GM23338 (cell line): ENCODE data around the gene PARL. TPM values are rescaled to one million over a fixed set of nuclear protein-coding genes. Genes with fewer than 3 reads are reported as not detected.

Source experiments
- ATAC-seq: fragments of 200-7000 bp; cut with Tn5 transposase; 3 replicates; pipeline ENCODE4 v1.9.1; 2020
- DNase-seq: peaks from one replicate; pipeline ENCODE4 v3.0.0-alpha.2; 2015; ENCODE audit warnings: low spot score
- H2AFZ ChIP-seq: fragments of 200-600 bp; sonication (generic); 2 replicates; pipeline ENCODE4 v1.8.0; 2016; ENCODE audit warnings: antibody characterized with exemption, mild to moderate bottlenecking, moderate library complexity
- H3F3A ChIP-seq: fragments of 200-600 bp; sonication (generic); replicated peaks from 2 replicates; pipeline ENCODE4 v1.8.0; 2017; ENCODE audit warnings: antibody characterized with exemption, mixed run types, low read depth
- H3K27ac ChIP-seq: fragments of 200-600 bp; sonication (generic); 2 replicates; pipeline ENCODE4 v1.6.1; 2016; ENCODE audit warnings: low read depth
- H3K27me3 ChIP-seq: fragments of 200-600 bp; sonication (generic); 2 replicates; pipeline ENCODE4 v1.8.0; 2016; ENCODE audit warnings: mild to moderate bottlenecking, mixed run types, moderate library complexity; ENCODE audit not compliant: insufficient read depth
- H3K36me3 ChIP-seq: fragments of 200-600 bp; sonication (generic); 2 replicates; pipeline ENCODE4 v1.8.0; 2016; ENCODE audit warnings: mild to moderate bottlenecking; ENCODE audit not compliant: insufficient read depth
- H3K4me1 ChIP-seq: fragments of 200-600 bp; sonication (generic); 2 replicates; pipeline ENCODE4 v1.8.0; 2016; ENCODE audit warnings: mild to moderate bottlenecking, moderate library complexity; ENCODE audit not compliant: insufficient read depth
- H3K4me2 ChIP-seq: fragments of 200-600 bp; sonication (generic); 2 replicates; pipeline ENCODE4 v1.7.1; 2017; ENCODE audit warnings: mixed run types
- H3K4me3 ChIP-seq: fragments of 200-600 bp; sonication (generic); 2 replicates; pipeline ENCODE4 v1.6.1; 2016; ENCODE audit warnings: mixed run types
- H3K79me2 ChIP-seq: fragments of 200-600 bp; sonication (generic); replicated peaks from 2 replicates; pipeline ENCODE4 v1.8.0; 2017; ENCODE audit warnings: mild to moderate bottlenecking; ENCODE audit not compliant: insufficient read depth
- H3K9me2 ChIP-seq: fragments of 200-600 bp; sonication (generic); 2 replicates; pipeline ENCODE4 v1.8.0; 2017; ENCODE audit not compliant: insufficient read depth
- H4K20me1 ChIP-seq: fragments of 200-600 bp; sonication (generic); replicated peaks from 2 replicates; pipeline ENCODE4 v1.8.0; 2017; ENCODE audit warnings: mild to moderate bottlenecking; ENCODE audit not compliant: insufficient read depth
- H3K27ac Mint-ChIP-seq: 2 replicates; pipeline ENCODE4 v1.8.0; 2020; ENCODE audit warnings: inconsistent platforms, mild to moderate bottlenecking, moderate library complexity, mixed read lengths
- H3K27me3 Mint-ChIP-seq: 3 replicates; pipeline ENCODE4 v1.8.0; 2022; ENCODE audit warnings: low read depth, mild to moderate bottlenecking, moderate library complexity, mixed read lengths, inconsistent platforms; ENCODE audit not compliant: insufficient read depth, poor library complexity
- H3K36me3 Mint-ChIP-seq: 3 replicates; pipeline ENCODE4 v1.8.0; 2021; ENCODE audit warnings: low read depth, mild to moderate bottlenecking, inconsistent platforms, moderate library complexity, mixed read lengths
- H3K4me1 Mint-ChIP-seq: 3 replicates; pipeline ENCODE4 v1.8.0; 2020; ENCODE audit warnings: mild to moderate bottlenecking, inconsistent platforms, mixed read lengths
- H3K4me3 Mint-ChIP-seq: 3 replicates; pipeline ENCODE4 v1.8.0; 2021; ENCODE audit warnings: moderate library complexity, mild to moderate bottlenecking, inconsistent platforms, mixed read lengths
- H3K9me3 Mint-ChIP-seq: 3 replicates; pipeline ENCODE4 v1.8.0; 2020; ENCODE audit warnings: moderate library complexity, mild to moderate bottlenecking, inconsistent platforms, mixed read lengths
- CREB1 ChIP-seq: fragments of 250-450 bp; sonication (Bioruptor Pico); IDR thresholded peaks from 2 replicates; pipeline ENCODE4 v1.5.0; 2020; ENCODE audit warnings: low read depth, mild to moderate bottlenecking, moderate library complexity
- CTCF ChIP-seq, 2 experiments: fragments of 200-600 bp in 1 of 2; sonication (generic) in 1 of 2; conservative IDR thresholded peaks; 2 replicates each; pipeline versions ENCODE4 v1.5.1 to v1.6.1; 2016 to 2017; ENCODE audit warnings: antibody characterized with exemption in 2 of 2, low read depth in 2 of 2, mild to moderate bottlenecking in 2 of 2, moderate library complexity in 1 of 2
- ETS1 ChIP-seq: IDR thresholded peaks from 2 replicates; pipeline ENCODE4 v1.6.1; 2016; ENCODE audit warnings: antibody characterized with exemption
- EZH2 ChIP-seq: fragments of 200-600 bp; sonication (generic); IDR thresholded peaks from one replicate; pipeline ENCODE4 v1.8.0; 2017; ENCODE audit warnings: antibody characterized with exemption, mild to moderate bottlenecking, low read depth; ENCODE audit not compliant: unreplicated experiment
- EZH2phosphoT487 ChIP-seq: fragments of 200-600 bp; sonication (generic); IDR thresholded peaks from one replicate; pipeline ENCODE4 v1.8.1; 2018; ENCODE audit warnings: antibody characterized with exemption; ENCODE audit not compliant: unreplicated experiment
- JUNB ChIP-seq: IDR thresholded peaks from one replicate; pipeline ENCODE4 v1.6.1; 2016; ENCODE audit warnings: antibody characterized with exemption; ENCODE audit not compliant: unreplicated experiment
- NANOG ChIP-seq: IDR thresholded peaks from 2 replicates; pipeline ENCODE4 v1.6.1; 2016; ENCODE audit warnings: antibody characterized with exemption, borderline replicate concordance
- POLR2AphosphoS5 ChIP-seq: IDR thresholded peaks from 2 replicates; pipeline ENCODE4 v1.6.1; 2016; ENCODE audit warnings: antibody characterized with exemption, low read depth
- REST ChIP-seq: IDR thresholded peaks from one replicate; pipeline ENCODE4 v1.6.1; 2018; ENCODE audit warnings: antibody characterized with exemption; ENCODE audit not compliant: unreplicated experiment
- STAT1 ChIP-seq: IDR thresholded peaks from one replicate; pipeline ENCODE4 v1.6.1; 2016; ENCODE audit warnings: antibody characterized with exemption; ENCODE audit not compliant: unreplicated experiment
- ZNF114 ChIP-seq: fragments of 250-450 bp; sonication (Bioruptor Pico); IDR thresholded peaks from 2 replicates; pipeline ENCODE4 v1.5.0; 2020; ENCODE audit warnings: mild to moderate bottlenecking, moderate library complexity
- ZNF331 ChIP-seq: fragments of 250-450 bp; sonication (Bioruptor Pico); IDR thresholded peaks from 2 replicates; pipeline ENCODE4 v1.5.0; 2020; ENCODE audit warnings: low read depth, mild to moderate bottlenecking, moderate library complexity
- polyA plus RNA-seq: library from polyadenylated mRNA; unstranded; fragments of >200 nt; fragmentation: Nextera tagmentation; extraction: Ambion mirVana; gene quantifications from 2 replicates; pipeline ENCODE4 v1.2.1, GENCODE V29; 2016
- total RNA-seq: library from RNA; depleted of rRNA; stranded (reverse); fragments of >200 nt; shearing (Covaris generic); gene quantifications from 2 replicates; pipeline ENCODE4 v1.2.3, GENCODE V29; 2014

The PARL gene
- total and polyA plus RNA-seq, 2 experiments from 2014 or later, result 67.5 to 78.7 TPM

- no peak for TF ChIP-seq ETS1
- TF ChIP-seq STAT1, result no peak
Measured at GRCh38 chr3:183830187-183830586, 54.5 kb downstream of the PARL start (continued).

GRCh38 chr3:183829466-183829865, 55.2 kb downstream of the PARL start:
- Histone ChIP-seq H3K27me3 (peaks cover under 1% of the 10 kb centered on the region; the same call in 1 of the 2 replicates), H3K4me2 (no peak overlapping the region), H3F3A (peaks cover 15% of the 10 kb centered on the region), H3K4me1 (peaks cover under 1% of the 10 kb centered on the region), H3K36me3 (0 out of 2 replicates have a peak, but pooled peaks cover 3% of the 10 kb centered on the region), H3K4me3 (no peak overlapping the region), H2AFZ (no peak overlapping the region), H3K27ac (no peak overlapping the region), H4K20me1 (peaks cover 7% of the 10 kb centered on the region; the same call in 1 of the 2 replicates), H3K9me2 (no peaks in the 10 kb centered on the region), H3K79me2 (no peaks in the 10 kb centered on the region)
- no peak for DNase-seq
- peaks cover 8% of the 10 kb centered on the region for H3K27me3 Mint-ChIP-seq
- no peaks in the 10 kb centered on the region for H3K9me3 Mint-ChIP-seq
- ATAC-seq, result no peak
- no peak overlapping the region for H3K27ac Mint-ChIP-seq
- peaks cover 35% of the 10 kb centered on the region for H3K36me3 Mint-ChIP-seq
- H3K4me1 Mint-ChIP-seq, result peaks cover 16% of the 10 kb centered on the region
- H3K4me3 Mint-ChIP-seq, result no peak overlapping the region
- TF ChIP-seq ZNF331 (CRISPR knock-in tag) (no peak), CTCF (conservative IDR thresholded peaks at IDR 0.05; ENCODE audit: low read depth in 2 of 2) (no peak), ETS1 (no peak), ZNF114 (no peak), EZH2phosphoT487 (no peak), NANOG (no peak), POLR2AphosphoS5 (no peak), REST (no peak), STAT1 (no peak), JUNB (no peak), EZH2 (no peak), CREB1 (CRISPR knock-in tag) (no peak)
